HG03457 (cell line): ENCODE results near the gene KIF4A.
A peak's percentile ranks its signal among the peaks of the same experiment; 100 is the strongest.

ENCODE experiments used
- ATAC-seq: cut with Tn5 transposase; IDR thresholded peaks from one replicate; pipeline ENCODE4 v1.9.1; 2021; ENCODE audit warnings: moderate number of reproducible peaks; ENCODE audit not compliant: unreplicated experiment

The KIF4A gene

DNA sequence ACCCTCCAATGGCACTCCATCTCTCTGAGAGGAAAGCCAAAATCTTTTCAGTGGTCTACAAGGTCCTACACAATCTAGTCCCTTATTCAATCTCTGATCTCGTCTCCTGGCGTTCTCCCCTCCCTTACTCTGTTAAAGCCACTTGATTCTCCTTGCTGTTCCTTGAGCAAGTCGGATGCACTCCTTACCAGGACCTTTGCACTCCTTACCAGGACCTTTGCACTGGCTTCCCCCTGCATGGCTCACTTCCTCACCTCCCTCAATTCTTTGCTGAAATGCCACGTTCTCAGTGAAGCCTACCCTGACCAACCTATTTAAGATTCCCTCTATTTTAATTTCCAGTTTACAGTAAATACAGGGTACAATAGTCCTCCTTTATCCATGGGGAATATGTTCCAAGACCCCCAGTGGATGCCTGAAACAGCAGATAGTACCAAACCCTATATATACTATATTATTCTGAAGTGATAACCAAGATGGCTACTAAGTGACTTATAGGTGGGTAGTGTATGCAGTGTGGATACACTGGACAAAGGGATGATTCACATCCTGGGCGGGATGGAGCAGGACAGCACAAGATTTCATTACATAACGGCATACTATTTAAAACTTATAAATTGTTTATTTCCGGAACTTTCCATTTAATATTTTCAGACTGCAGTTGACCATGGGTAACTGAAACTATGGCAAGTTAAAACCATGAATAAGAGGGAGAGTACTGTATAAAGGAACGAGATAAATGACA lies 148.2 kb downstream of the KIF4A start:
- ATAC-seq: no peak

DNA sequence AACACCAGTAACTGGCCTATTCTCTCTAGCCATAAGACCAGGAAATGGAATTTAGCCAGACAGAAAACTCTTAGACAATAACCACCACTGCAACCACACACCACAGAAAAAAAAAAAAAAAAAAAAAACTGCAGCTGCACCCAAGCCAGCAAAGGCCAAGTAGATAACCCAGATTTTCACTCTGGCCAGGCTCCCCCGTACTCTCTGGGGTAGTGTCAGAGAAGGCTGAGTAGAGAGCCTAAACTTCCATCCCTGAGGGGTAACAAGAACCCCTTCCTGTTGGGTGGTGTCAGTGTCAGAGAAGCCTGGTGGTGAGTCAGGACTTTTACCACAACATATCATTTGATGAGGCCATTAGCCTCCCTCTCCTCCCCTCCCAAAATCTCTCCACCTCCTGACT lies 149.1 kb downstream of the KIF4A start:
- ATAC-seq: no peak

DNA sequence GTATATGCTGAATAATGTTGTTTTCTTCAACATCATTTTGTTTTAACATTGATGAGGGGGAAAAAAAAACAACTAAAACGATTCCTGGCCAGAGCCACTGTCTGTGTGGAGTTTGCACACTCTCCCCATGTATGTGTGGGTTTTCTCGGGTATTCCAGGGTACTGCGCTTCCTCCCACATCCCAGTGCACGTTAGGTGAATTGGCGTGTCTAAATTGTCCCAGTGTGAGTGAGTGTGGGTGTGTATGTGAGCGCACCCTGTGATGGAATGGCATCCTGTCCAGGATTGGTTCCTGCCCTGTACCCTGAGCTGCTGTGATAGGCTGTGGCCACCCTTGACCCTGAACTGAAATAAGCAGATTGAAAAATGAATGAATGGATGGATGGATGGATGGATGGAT lies 152.3 kb downstream of the KIF4A start:
- no peak for ATAC-seq

DNA sequence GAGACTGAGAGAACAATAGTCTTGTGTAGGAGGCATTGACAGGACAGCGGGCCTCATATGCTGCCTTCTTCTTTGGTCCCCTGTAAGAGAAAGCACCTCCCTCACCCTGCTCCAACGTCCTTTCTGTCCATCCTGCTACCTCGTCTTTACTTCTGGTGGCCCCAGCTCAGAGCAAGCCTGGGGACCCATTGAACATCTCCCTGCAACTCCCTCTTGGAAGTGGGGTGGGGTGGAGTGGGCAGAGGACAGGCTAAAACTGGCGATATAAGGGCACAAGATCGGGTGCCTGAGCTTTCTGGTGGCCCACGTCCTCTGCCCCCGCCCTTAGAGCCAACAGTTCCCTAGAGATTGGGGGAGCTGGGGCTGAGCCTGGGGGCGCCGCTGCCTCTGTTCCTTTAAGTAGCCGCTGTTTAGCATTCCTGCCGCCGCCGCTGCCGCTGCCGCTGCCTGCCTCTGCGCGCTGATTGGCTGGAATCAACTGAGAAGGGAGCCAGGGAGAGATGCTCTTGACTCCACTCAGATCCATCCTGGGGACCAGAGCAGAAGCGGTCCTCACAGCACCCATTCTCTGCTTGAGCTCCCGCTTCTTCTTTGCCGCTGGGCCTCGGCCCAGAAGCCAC lies 154.5 kb downstream of the KIF4A start, which contains the start of gene DLG3:
TSS of gene DLG3 (plus strand) at position 510 of the 620 bp plus-strand sequence. CDS start 367 bp downstream, outside the sequence.
- ATAC-seq: no peak

DNA sequence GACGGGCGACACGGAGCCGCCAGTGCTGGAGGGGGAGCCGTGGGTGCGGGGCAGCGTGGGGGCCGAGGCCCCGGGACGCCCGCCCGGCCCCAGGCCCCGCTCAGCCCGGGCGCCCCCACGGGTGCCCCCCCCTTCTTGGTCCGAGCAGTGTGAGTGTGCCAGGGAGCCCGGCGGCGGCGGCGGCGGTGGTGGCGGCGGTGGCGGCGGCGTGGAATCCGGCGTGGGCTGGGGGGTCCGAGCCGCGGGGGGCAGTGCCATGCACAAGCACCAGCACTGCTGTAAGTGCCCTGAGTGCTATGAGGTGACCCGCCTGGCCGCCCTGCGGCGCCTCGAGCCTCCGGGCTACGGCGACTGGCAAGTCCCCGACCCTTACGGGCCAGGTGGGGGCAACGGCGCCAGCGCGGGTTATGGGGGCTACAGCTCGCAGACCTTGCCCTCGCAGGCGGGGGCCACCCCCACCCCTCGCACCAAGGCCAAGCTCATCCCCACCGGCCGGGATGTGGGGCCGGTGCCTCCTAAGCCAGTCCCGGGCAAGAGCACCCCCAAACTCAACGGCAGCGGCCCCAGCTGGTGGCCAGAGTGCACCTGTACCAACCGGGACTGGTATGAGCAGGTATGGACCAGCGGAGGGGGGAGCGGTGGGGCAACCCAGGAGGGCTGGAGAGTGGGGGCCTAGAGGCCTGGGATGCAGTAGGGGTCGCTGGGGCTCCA lies 155.2 kb downstream of the KIF4A start:
- no peak for ATAC-seq

DNA sequence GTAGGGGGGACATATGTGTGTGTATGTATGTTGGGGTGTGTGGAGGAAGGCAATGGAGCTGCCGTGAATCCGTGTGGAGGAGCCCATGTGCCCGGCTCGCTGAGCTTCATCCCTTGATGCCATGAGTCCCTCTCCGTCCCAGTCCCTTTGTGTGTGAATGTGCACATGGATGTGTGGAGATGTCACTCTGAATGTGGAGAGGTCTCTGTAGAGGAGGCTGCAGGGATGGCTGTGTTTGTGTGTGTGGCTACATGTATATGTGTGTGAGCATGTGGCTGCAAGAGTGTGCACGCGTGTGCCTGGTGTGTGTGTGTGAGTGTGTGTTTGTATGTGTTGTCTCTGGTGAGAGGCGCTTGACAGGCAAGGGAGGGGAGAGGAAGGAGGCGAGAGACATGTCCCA lies 156.0 kb downstream of the KIF4A start:
- no peak for ATAC-seq

DNA sequence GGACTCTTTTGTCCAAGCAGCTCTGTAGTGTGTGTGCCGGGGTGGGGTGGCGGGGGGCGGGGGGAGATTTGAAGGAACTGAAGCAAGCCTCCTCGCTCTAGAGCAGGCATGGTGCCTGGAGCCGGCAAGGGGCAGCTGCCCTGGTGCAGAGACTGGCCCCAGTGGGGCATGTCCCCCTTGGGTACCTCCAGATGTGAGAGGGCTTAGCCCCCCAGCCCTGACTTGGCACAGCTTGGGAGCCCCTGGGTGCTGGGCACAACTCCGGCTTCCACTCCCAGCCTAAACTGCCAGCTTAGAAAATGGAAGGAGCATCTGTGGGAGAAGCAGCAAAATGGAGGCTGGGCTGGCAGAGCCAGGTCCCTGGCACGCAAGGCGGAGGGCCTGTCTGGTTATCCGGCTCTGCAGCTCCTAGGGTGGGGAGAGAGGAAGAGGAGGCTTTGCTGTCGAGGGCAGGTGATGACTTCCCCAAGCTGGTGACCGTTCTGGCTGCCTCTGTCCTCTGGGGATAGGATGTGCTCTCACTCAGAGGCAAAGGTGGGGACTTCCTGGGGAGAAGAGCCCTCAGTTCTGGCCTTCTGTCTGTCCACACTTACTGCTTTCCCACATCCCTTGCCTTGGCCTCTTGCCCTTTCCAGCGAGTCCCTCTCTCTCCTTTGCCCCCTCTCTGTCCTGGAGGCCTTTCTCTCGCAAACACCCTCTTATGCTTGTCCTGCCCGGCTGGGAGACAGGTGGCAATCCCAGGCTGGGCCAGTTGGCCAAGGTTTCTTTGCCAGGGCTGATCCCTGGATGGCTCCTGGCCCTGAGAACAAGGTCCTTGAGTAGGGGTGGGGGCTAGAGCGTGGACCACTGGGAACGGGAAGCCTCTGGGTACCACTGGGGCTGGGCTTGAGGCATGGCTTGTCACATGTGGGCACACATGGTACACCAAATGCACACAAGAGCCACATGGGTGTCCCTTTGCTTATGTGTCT lies 156.8 kb downstream of the KIF4A start:
- no peak for ATAC-seq

DNA sequence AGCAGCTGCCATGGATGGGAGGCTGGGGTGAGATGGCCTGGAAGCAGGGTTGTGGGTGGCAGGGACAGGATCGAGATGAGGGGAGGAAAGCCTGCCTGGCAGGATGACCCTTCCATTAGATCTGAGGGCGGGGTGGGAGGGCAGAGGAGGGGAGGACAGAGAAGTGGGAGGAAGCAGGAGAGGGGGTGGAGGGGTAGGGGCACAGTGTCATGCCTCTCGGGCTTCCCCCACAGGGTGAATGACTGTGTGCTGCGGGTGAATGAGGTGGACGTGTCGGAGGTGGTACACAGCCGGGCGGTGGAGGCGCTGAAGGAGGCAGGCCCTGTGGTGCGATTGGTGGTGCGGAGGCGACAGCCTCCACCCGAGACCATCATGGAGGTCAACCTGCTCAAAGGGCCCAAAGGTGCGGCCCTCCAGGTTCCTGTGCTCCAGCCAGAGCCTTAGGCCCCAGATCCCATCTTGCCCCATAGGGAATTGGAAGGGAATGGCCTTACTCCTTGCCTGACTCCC lies 159.6 kb downstream of the KIF4A start:
- ATAC-seq: no peak

DNA sequence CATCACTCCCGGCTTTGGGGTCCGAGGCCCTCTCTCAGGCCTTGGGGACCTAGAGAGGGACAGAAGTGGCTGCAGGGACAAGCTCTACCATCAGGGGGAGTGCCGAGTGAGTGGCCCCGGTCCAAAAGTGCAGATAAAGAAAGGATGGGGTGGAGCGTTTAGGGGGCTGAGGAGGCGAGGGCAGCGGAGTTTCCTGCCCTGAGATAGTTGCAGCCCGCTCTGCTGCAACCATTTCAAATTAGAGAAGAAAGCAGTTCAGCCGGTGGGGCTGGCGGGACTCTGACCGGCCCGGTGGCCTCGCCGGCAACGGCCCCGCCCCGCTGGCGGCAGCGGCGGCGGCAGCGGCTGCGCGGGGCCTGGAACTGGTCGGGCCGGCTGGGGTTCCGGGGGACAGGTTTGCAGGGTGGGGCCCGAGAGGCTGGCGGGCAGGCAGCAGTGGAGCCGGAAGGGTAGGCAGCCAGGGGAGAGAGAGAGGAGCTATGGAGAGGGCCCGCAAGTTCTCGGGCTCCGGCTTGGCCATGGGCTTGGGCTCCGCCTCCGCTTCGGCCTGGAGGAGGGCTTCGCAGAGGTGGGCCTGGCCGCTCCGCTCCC lies 162.3 kb downstream of the KIF4A start:
- no peak for ATAC-seq

DNA sequence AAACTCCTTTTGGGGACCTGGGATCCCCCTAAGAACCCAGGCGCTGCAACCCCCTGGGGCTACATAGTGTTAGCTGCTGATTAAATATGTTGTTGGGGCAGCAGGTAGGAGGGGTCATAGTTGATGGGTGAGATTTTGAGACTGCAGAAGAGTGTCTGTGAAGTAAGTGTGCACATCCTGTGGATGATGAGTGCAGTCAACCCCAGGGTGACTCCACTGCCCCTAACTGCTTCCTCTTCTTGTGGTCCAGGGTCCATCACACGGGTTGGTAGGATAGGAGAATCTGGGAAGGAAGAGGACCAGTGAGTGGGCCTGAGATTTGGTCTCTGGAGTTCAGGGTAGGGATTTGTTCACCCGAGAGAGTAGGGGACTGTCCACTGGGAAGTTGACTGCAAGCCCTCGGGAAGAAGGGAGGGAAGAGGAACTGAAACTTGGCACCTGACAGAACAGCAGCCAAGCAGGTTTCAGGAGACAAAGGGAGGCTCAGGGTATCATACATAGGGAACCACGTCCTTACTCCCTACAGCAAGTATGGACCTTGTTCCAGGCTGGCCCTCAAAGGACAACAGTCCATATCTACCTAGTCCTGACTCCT lies 163.2 kb downstream of the KIF4A start:
- no peak for ATAC-seq

DNA sequence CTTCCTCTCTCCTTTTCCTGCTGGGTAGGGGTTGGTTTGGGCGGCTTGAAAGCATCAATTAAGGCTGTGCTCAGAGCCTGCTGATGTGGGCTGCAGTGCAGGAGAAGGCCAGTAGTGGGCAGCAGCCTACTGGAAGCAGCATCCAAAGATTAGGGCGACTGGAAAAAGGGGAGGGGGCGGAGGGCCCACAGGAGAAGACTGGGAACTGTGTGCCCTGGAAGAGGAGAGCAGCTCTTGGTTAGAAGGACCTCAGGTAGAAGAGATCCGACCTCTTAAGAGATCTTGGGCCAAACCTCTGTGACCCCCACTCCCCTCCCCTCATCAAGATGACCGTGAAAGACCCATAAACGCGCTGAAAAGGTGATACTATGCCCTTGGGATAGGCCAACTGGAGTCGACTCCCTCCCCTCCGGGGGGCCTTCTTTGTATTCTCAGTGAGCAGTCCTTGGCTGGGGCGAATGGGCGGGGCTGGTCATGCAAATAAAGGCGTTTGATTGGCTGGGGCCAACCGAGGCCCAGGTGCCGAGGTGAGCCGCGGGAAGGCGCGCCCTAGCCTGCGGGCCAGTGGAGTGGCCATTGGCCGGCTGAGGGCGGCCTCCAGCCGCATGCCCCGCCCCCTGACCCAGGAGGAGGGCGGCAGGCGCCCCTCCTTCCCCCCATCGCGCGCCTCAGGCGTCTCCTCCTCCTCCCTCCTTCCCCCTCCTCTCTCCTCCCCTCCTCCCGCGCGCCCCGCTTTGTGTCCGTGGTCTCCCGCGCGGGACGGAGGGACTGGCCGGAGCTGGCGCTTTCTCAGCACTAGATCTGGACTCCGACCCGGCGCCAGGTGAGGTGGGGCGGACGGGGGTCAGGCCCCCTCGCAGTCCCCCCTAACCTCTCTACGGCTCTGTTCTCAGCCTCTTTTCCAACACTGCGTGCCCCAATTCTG lies 164.8 kb downstream of the KIF4A start:
- ATAC-seq: peak; percentile 42

DNA sequence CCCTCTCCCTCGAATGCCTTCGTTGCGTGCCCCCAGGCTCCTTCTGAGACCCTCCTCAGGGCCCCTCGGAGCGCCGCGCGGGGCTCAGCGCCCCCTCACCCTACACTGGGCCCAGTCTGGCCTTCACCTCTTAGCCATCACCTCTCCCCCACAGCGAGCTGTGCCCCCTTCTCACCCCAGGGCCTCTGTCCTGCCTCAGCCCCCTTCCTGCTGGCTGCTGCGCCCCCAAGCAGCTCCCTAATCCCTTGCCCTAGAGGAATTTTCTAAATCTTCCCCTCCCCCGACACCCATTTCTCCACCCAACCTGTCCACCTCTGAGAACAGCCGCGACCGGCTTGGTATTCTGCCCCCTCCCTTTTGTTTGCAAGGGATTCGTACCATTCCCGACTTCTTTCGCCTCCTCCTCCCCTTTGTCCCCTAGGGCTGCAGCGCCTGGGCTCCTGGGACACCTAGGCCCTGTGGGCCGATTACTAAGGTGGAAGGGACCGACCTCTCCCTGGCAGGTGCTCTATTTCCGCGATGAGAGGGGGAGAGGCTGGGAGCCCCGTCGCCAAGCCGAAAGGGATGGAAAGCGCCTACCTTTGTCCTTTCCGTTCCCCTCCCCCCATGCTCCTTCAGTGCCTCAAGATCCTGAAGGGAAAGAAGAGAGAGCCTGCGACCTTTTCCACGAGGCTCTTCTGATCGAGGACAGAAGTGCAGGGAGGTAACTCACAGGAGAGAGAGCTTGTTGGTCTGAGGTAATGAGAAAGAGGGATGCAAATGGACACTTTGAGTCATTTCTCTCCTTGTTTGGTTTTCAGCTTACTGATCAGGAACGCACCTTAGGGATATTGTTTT lies 165.7 kb downstream of the KIF4A start:
- ATAC-seq: no peak

DNA sequence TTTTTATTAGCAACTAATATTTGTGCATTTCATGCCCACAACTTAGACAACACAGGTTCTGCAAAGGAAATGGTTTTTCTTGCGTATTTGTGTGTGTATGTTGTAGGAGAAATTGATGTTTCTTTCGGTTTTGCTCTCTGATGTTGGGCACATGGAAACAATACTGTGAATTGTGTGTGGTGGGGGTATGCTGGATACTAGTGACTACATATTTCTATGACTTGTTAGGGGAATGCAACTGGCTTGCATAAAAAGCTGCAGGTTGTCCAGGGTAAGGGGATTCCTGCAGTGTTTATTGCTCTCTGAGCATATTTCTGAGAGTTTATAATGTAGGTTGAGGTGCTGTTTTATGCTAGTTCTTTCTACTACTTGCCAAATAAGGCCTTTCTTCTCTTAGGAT lies 166.4 kb downstream of the KIF4A start:
- no peak for ATAC-seq

DNA sequence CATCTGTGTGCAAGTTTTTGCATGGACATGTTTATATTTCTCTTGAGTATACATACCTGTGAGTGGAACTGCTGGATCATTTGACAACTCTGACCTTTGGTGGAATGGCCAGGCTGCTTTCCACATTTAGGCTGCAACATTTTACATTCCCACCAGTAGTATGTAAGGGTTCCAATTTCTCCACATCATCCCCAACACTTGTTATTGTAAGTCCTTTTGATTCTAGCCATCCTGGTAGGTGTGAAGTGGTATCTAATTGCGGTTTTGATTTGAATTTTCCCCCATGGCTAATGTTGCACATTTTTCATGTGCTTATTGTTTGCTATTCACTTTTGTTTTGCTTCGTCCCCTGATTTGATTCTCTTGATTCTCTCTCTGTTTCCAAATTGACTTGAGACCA lies 171.1 kb downstream of the KIF4A start:
- no peak for ATAC-seq

DNA sequence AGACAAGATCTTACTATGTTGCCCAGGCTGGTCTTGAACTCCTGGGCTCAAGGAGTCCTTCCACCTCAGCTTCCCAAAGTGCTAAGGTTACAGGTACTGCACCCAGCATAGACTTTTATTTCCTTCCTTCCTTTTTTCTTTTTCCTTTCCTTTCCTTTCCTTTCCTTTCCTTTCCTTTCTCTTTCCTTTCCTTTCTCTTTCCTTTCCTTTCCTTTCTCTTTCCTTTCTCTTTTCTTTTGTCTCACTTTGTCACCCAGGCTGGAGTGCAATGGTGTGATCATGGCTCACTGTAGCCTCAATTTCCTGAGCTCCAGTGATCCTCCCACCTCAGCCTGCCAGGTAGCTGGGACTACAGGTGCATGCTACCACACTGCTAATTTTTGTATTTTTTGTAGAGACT lies 174.1 kb downstream of the KIF4A start:
- no peak for ATAC-seq

DNA sequence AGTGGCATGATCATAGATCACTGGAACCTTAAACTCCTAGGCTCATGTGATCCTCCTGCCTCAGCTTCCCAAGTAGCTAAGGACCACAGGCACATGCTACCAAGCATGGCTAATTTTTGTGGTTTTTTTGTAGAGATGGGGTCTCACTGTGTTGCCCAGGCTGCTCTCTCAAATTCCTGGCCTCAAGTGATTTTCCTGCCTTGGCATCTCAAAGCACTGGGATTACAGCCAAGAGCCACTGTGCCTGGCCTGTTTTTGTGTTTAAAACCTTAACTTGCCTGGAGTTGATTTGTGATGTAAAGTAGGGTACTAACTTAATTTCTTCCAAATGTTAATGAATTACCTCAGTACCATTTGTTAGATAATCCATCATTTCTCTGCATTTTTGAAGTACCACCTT lies 177.1 kb downstream of the KIF4A start:
- no peak for ATAC-seq

DNA sequence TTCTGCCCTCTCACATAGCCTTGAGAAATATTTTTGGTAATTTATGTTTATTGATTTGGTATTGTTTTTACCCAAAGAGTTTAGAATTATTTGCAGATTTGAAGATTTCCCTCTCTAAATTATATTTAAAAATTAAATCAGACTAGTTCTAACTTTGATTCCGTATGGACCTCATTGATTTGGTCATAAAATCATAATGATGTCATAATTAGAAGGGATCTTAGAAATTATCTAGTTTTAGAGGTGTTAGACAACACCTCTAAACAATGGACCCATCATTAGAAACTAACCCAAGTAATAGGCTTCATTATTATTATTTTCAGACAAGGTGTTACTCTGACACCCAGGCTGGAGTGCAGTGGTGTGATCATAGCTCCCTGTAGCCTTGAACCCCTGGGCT lies 178.8 kb downstream of the KIF4A start:
- ATAC-seq: no peak
